Testis (tissue), 2 donors: ENCODE results near the gene GDF9.

Experiments
- POLR2A ChIP-seq: fragments of 450-650 bp; IDR thresholded peaks from one replicate; pipeline ENCODE4 v1.6.1; 2017; ENCODE audit warnings: antibody characterized with exemption, mild to moderate bottlenecking, moderate library complexity
- TF ChIP-seq, protein P1 (sequence below), 3 experiments: fragments of 450-650 bp in 2 of 3; fragments of 200-600 bp in 1 of 3; sonication (generic) in 1 of 3; IDR thresholded peaks; one replicate each; pipeline ENCODE4 v1.5.1; 2016 to 2019; ENCODE audit warnings: antibody characterized with exemption in 3 of 3, mild to moderate bottlenecking in 2 of 3, moderate library complexity in 1 of 3

DNA sequence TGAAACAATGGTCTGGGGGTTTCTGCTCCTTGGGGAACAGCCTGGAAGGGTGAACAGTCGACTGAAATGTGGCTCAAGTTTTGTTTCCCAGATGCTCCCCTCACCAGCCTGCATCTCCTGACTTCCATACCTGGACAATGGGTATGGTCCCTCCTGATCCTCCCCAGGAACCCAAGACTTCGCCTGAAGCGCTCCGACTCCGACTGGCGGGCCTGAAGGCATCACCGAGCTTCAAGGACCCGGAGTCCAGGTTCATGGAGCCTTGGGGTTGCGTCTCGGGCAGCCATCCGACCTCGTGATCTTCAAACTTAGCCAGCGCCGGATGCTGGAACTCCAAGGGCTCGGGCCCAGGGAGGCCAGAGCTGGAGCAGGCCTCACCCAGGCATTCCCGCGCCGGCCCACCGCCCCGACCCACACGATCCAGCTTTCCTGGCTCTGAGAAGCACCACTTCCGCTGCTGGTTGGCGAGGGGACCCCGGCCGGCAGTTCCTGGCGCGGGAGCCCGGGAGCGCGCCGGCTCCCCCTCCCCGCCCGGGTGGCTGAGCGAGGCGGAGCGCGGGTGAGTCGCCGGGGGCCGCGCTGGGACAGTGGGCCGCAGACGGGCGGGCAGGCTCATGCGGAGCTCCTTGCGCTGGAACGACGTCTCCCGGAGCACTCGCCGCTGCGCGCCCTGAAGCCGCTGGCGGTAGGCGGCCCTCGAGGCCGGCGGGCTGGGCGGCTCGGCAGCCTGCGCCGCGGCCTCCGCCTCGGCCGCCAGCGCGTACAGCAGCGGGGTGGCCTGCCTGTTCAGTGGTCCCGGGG, 41.0 kb downstream of the GDF9 start:
- TF ChIP-seq, protein P1, sequence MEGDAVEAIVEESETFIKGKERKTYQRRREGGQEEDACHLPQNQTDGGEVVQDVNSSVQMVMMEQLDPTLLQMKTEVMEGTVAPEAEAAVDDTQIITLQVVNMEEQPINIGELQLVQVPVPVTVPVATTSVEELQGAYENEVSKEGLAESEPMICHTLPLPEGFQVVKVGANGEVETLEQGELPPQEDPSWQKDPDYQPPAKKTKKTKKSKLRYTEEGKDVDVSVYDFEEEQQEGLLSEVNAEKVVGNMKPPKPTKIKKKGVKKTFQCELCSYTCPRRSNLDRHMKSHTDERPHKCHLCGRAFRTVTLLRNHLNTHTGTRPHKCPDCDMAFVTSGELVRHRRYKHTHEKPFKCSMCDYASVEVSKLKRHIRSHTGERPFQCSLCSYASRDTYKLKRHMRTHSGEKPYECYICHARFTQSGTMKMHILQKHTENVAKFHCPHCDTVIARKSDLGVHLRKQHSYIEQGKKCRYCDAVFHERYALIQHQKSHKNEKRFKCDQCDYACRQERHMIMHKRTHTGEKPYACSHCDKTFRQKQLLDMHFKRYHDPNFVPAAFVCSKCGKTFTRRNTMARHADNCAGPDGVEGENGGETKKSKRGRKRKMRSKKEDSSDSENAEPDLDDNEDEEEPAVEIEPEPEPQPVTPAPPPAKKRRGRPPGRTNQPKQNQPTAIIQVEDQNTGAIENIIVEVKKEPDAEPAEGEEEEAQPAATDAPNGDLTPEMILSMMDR (IDR thresholded peaks at IDR 0.05) = no peak
- no peak for TF ChIP-seq POLR2A
